H9 (cell line): ENCODE measurements around the gene HBS1L. TPM values are rescaled to one million over a fixed set of nuclear protein-coding genes. Genes with fewer than 3 reads are reported as not detected.

ENCODE experiments used
- DNase-seq: peaks from one replicate; pipeline ENCODE4 v3.0.0-alpha.2; 2017
- H2AFZ ChIP-seq: one replicate; pipeline ENCODE4 v1.6.1; 2013; ENCODE audit warnings: mild to moderate bottlenecking, low read length, control low read depth, moderate library complexity
- H2AK5ac ChIP-seq: 2 replicates; pipeline ENCODE4 v1.6.1; 2013; ENCODE audit warnings: low read length, control low read depth, mixed read lengths; ENCODE audit not compliant: insufficient read length
- H2BK120ac ChIP-seq: one replicate; pipeline ENCODE4 v1.6.1; 2013; ENCODE audit warnings: low read depth, mild to moderate bottlenecking, low read length, control low read depth, inconsistent platforms; ENCODE audit not compliant: poor library complexity, severe bottlenecking
- H2BK12ac ChIP-seq: 2 replicates; pipeline ENCODE4 v1.6.1; 2013; ENCODE audit warnings: low read length, control low read depth, mixed read lengths, low read depth; ENCODE audit not compliant: insufficient read length
- H2BK15ac ChIP-seq: 2 replicates; pipeline ENCODE4 v1.6.1; 2013; ENCODE audit warnings: low read depth, low read length, control low read depth
- H2BK20ac ChIP-seq: one replicate; pipeline ENCODE4 v1.6.1; 2013; ENCODE audit warnings: low read depth, mild to moderate bottlenecking, low read length, control low read depth, inconsistent platforms; ENCODE audit not compliant: poor library complexity, severe bottlenecking
- H2BK5ac ChIP-seq: 2 replicates; pipeline ENCODE4 v1.6.1; 2013; ENCODE audit warnings: low read length, control low read depth, mixed read lengths; ENCODE audit not compliant: insufficient read length
- H3K14ac ChIP-seq: 2 replicates; pipeline ENCODE4 v1.6.1; 2013; ENCODE audit warnings: low read length, control low read depth; ENCODE audit not compliant: insufficient read depth
- H3K18ac ChIP-seq: 2 replicates; pipeline ENCODE4 v1.6.1; 2013; ENCODE audit warnings: low read depth, mild to moderate bottlenecking, mixed read lengths, low read length, control low read depth; ENCODE audit not compliant: insufficient read length
- H3K23ac ChIP-seq: 2 replicates; pipeline ENCODE4 v1.6.1; 2013; ENCODE audit warnings: low read length, control low read depth, mixed read lengths, low read depth; ENCODE audit not compliant: insufficient read length
- H3K23me2 ChIP-seq: 2 replicates; pipeline ENCODE4 v1.6.1; 2013; ENCODE audit warnings: low read depth, mild to moderate bottlenecking, mixed read lengths, low read length, control low read depth; ENCODE audit not compliant: insufficient read length, poor library complexity, severe bottlenecking
- H3K27ac ChIP-seq: 2 replicates; pipeline ENCODE4 v1.5.1; 2013; ENCODE audit warnings: low read length, control low read depth, mixed read lengths, low read depth; ENCODE audit not compliant: insufficient read length
- H3K27me3 ChIP-seq: 2 replicates; pipeline ENCODE4 v1.6.1; 2013; ENCODE audit warnings: low read length, control low read depth, inconsistent platforms; ENCODE audit not compliant: insufficient read depth
- H3K4ac ChIP-seq: 2 replicates; pipeline ENCODE4 v1.6.1; 2013; ENCODE audit warnings: low read depth, mild to moderate bottlenecking, control low read depth, inconsistent platforms, low read length, moderate library complexity
- H3K4me1 ChIP-seq: 2 replicates; pipeline ENCODE4 v1.6.1; 2013; ENCODE audit warnings: low read length, control low read depth, inconsistent platforms; ENCODE audit not compliant: insufficient read depth
- H3K4me2 ChIP-seq: 2 replicates; pipeline ENCODE4 v1.6.1; 2013; ENCODE audit warnings: low read length, control low read depth, mixed read lengths; ENCODE audit not compliant: insufficient read length, insufficient read depth
- H3K56ac ChIP-seq: 2 replicates; pipeline ENCODE4 v1.6.1; 2013; ENCODE audit warnings: low read depth, mild to moderate bottlenecking, mixed read lengths, low read length, control low read depth; ENCODE audit not compliant: insufficient read length
- H3K79me1 ChIP-seq: 2 replicates; pipeline ENCODE4 v1.6.1; 2013; ENCODE audit warnings: low read depth, mild to moderate bottlenecking, moderate library complexity, low read length, control low read depth, inconsistent platforms; ENCODE audit not compliant: insufficient read depth, poor library complexity, severe bottlenecking
- H3K79me2 ChIP-seq: 2 replicates; pipeline ENCODE4 v1.6.1; 2013; ENCODE audit warnings: low read length, control low read depth, inconsistent platforms; ENCODE audit not compliant: insufficient read depth
- H3K9ac ChIP-seq: 2 replicates; pipeline ENCODE4 v1.6.1; 2013; ENCODE audit warnings: low read length, control low read depth, mixed read lengths; ENCODE audit not compliant: insufficient read length; ENCODE audit errors: extremely low read depth
- H3K9me3 ChIP-seq: one replicate; pipeline ENCODE4 v1.6.1; 2013; ENCODE audit warnings: low read depth, low read length, inconsistent platforms; ENCODE audit not compliant: control insufficient read depth
- H3T11ph ChIP-seq: one replicate; pipeline ENCODE4 v1.6.1; 2013; ENCODE audit warnings: mild to moderate bottlenecking, low read length, control low read depth, inconsistent platforms
- H4K20me1 ChIP-seq: one replicate; pipeline ENCODE4 v1.6.1; 2013; ENCODE audit not compliant: control insufficient read depth, insufficient read length, insufficient read depth
- H4K5ac ChIP-seq: 2 replicates; pipeline ENCODE4 v1.6.1; 2013; ENCODE audit warnings: low read depth, mild to moderate bottlenecking, mixed read lengths, low read length, control low read depth; ENCODE audit not compliant: insufficient read length
- H4K8ac ChIP-seq: replicated peaks from 2 replicates; pipeline ENCODE4 v1.6.1; 2013; ENCODE audit warnings: low read length, control low read depth, mixed read lengths, low read depth; ENCODE audit not compliant: insufficient read length
- H4K91ac ChIP-seq: 2 replicates; pipeline ENCODE4 v1.6.1; 2013; ENCODE audit warnings: low read depth, mild to moderate bottlenecking, moderate library complexity, mixed read lengths, low read length, control low read depth; ENCODE audit not compliant: insufficient read length
- H3K27ac Mint-ChIP-seq, 3 experiments: 2 replicates in 2 of 3; 3 replicates in 1 of 3; pipeline ENCODE4 v1.8.0; 2020 to 2021; ENCODE audit warnings: mixed read lengths in 3 of 3, mild to moderate bottlenecking in 1 of 3, moderate library complexity in 1 of 3
- H3K27me3 Mint-ChIP-seq: 2 replicates; pipeline ENCODE4 v1.8.0; 2021; ENCODE audit warnings: low read depth, mild to moderate bottlenecking, moderate library complexity, mixed read lengths
- H3K36me3 Mint-ChIP-seq, 3 experiments: 2 replicates in 2 of 3; 3 replicates in 1 of 3; pipeline ENCODE4 v1.8.0; 2020 to 2021; ENCODE audit warnings: low read depth in 3 of 3, mixed read lengths in 3 of 3; ENCODE audit not compliant: insufficient read depth in 1 of 3
- H3K4me1 Mint-ChIP-seq, 2 experiments: 2 replicates each; pipeline ENCODE4 v1.8.0; 2020; ENCODE audit warnings: mixed read lengths in 2 of 2
- H3K4me3 Mint-ChIP-seq, 2 experiments: 2 replicates in 1 of 2; 3 replicates in 1 of 2; pipeline ENCODE4 v1.8.0; 2020 to 2021; ENCODE audit warnings: mild to moderate bottlenecking in 2 of 2, mixed read lengths in 2 of 2, moderate library complexity in 1 of 2
- H3K9me3 Mint-ChIP-seq, 2 experiments: 2 replicates in 1 of 2; 3 replicates in 1 of 2; pipeline ENCODE4 v1.8.0; 2020; ENCODE audit warnings: mild to moderate bottlenecking in 2 of 2, mixed read lengths in 2 of 2, moderate library complexity in 1 of 2
- CTCF ChIP-seq: fragments of 200-600 bp; sonication (generic); conservative IDR thresholded peaks from 3 replicates; pipeline ENCODE4 v1.8.0; 2021; ENCODE audit warnings: antibody characterized with exemption, mild to moderate bottlenecking
- WGBS: extraction: QIAGEN DNeasy Blood & Tissue Kit; methylation state at CpG from one replicate; pipeline ENCODE4 v1.1.7; 2013; ENCODE audit warnings: missing lambda C conversion rate, low lambda C conversion rate, mixed read lengths; ENCODE audit not compliant: insufficient read length; ENCODE audit errors: extremely low coverage; 5-methylcytosine and 5-hydroxymethylcytosine counted together
- total RNA-seq: library from RNA; stranded (reverse); gene quantifications from 2 replicates; pipeline ENCODE4 v1.2.1, GENCODE V29; 2021

The HBS1L gene
- total RNA-seq, 1 experiment from 2014 or later = 110 TPM

GRCh38 chr6:135088818-135089809, 34.5 kb upstream of the HBS1L start:
- Histone ChIP-seq H2BK120ac (no peak overlapping the region), H3K4ac (no peak overlapping the region), H3K23me2 (no peaks in the 10 kb centered on the region), H3K23ac (no peak overlapping the region), H3K9me3 (no peaks in the 10 kb centered on the region), H2BK5ac (no peak overlapping the region), H3K4me2 (no peak overlapping the region), H3K27me3 (no peaks in the 10 kb centered on the region), H3K79me2 (no peaks in the 10 kb centered on the region), H3K18ac (no peak overlapping the region), H4K91ac (no peak overlapping the region), H3K79me1 (no peaks in the 10 kb centered on the region), H2AK5ac (no peak overlapping the region), H3K56ac (no peak overlapping the region), H2BK12ac (no peak overlapping the region), H3T11ph (no peak overlapping the region), H3K27ac (no peak overlapping the region), H2BK15ac (no peak overlapping the region), H2BK20ac (no peak overlapping the region), H3K4me1 (no peaks in the 10 kb centered on the region), H2AFZ (no peak overlapping the region), H4K20me1 (no peaks in the 10 kb centered on the region), H3K9ac (no peak overlapping the region), H4K8ac (no peak overlapping the region), H3K14ac (no peak overlapping the region), H4K5ac (no peak overlapping the region)
- Mint-ChIP-seq H3K27me3 (no peaks in the 10 kb centered on the region), H3K27ac (no peak overlapping the region), H3K36me3 (no peaks in the 10 kb centered on the region), H3K4me1 (peaks cover 0 to 8% of the 10 kb centered on the region in 2 experiments; a peak in 1 of 4 replicates), H3K9me3 (no peaks in the 10 kb centered on the region), H3K4me3 (no peak overlapping the region)
- TF ChIP-seq CTCF = peak; percentile 68
- no CpG with 5 or more reads among the region's 3 CpGs for WGBS
- no peak for DNase-seq
